Measurements from ENCODE around the gene NHERF1.

Gene NHERF1

GRCh38 chr17:74748279-74748528 is 224 bp upstream of the NHERF1 start:
- DNase-seq: peak in 1 of 56 donors; percentile 50

- peak in 1 of 56 donors; percentile 39 for DNase-seq
These were observed 1.0 kb downstream of the NHERF1 start for GRCh38 chr17:74749279-74750038.

- peak in 1 of 56 donors; percentile 50 for DNase-seq
These were observed 1.6 kb downstream of the NHERF1 start for GRCh38 chr17:74750039-74750326.

DNA sequence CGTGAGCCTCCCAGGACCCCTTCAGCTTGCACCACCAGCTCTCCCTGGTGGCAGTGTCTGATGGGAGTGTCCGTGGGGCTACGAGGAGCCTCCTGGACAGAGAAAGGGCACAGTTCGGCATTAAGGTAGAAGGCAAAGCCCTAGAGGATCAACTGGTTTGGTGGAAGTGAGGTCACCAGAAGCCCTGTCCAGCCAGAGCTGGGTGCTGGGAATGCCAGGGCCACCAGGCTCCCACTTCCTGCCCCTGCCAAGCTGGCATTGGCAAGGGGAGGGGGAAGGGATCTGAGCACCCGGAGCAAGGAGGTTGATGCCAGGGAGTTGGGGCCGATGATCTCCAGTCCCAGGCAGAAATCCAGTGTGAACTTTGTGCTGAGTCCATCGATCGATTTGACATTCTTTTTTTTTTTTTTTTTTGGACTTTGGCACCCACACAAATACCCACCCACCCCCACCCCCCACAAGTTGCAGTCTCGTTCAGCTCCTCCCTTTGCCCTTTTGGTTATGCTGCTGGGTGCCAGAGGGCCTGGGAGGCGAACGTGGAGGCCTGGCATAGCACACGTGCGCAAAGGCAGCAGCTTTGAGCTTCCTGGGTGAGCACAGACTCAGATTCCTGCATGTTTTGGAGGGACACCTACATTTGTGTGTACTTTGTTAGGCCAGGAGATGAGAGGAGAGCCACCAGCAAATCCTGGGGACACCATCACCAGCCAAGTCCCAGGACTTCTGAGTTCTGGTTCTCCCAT is 2.1 kb downstream of the NHERF1 start:
- peak in 33 of 56 donors; percentile 21 to 72 (median 48) for DNase-seq

DNA sequence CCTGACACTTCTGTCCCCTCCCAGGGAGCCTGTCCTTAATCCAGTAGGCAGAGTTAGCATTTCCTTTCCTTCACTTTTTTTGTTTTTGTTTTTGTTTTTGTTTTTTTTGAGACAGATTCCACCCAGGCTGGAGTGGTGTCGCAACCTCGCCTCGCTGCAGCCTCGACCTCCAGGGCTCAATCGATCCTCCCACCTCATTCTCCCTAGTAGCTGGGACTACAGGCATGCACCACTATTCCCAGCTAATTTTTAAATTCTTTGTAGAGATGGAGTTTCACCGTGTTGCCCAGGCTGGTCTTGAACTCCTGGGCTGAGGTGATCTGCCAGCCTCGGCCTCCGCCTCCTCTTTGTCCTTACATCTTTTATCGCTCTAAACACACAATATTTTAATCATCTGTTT is 4.0 kb downstream of the NHERF1 start:
- DNase-seq: no peak

- no peak for DNase-seq
These were observed 4.5 kb downstream of the NHERF1 start for GRCh38 chr17:74752822-74753401.

DNA sequence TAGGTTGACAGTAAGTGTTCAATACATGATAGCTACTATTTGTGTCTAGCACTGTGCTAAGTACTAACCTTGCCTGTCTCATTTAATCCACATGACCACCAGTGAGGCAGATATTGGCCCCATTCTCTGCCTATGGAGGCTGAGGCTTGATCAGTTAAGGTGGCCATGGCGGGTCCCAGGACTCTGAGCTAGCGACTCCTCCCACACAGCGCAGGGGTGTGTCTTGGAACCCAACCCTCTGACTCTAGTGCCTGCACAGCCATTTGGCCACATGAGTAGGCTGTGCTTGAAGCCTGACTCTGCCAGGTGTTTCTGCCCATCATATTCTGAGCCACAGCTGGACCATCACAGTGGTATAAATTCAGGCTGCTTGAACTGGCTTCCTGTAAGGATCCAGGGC is 6.4 kb downstream of the NHERF1 start:
- no peak for DNase-seq

- peak in 7 of 56 donors; percentile 14 to 45 (median 31) for DNase-seq
These were observed 7.1 kb downstream of the NHERF1 start for GRCh38 chr17:74755533-74755932.

GRCh38 chr17:74756891-74757290 is 8.5 kb downstream of the NHERF1 start:
- peak in 1 of 56 donors; percentile 13 for DNase-seq

- peak in 19 of 56 donors; percentile 14 to 73 (median 41) for DNase-seq
These were observed 9.1 kb downstream of the NHERF1 start for GRCh38 chr17:74757502-74757901.

DNA sequence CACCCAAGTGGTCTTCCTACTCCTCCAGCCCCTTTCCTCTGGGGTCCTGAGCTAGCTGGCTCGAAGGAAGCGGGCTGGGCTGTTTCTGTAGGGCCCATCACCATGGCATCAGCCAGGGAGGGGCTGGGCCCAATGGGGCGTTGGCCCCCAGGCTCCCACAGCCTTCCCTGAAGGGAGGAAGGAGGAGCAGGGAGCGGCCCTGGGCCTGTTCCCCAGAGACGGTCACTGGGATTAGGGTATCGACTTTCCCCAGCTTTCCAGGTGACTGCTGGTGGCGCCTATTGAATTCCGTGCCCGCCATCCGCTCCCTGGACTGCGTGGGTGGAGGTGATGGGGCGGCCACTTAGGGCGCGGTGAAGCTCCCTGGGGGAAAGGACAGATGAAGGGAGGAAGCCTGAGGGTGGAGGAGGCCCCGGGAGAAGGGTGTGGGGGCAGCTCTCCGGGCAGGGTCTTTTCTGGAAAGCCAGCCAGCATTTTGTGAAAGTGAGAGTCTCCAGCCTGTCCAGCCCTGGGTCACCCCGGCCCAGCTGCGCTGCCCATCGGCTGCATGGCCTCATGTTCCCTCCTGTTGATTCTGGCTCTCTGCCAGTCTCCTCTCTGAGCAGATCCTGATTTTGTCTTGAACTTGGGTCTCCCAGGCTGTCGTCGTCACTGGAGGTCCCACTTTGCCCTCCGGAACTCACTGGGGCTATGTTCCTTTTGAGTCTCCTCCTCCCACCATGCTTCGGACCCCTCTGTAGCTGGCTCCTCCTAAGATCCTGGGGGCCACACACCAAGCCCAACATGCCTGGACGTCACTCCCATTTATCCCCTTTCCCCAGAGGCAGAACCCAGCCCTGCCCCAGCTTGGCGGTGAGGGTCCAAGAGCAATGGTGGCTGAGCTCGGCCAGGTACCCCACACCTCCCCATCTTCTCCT is 9.8 kb downstream of the NHERF1 start:
- peak in 14 of 56 donors; percentile 20 to 52 (median 30) for DNase-seq

- peak in 13 of 56 donors; percentile 20 to 48 (median 30) for DNase-seq
These were observed 10.4 kb downstream of the NHERF1 start for GRCh38 chr17:74758848-74759168.

GRCh38 chr17:74759243-74759801 is 10.9 kb downstream of the NHERF1 start:
- DNase-seq: no peak

DNA sequence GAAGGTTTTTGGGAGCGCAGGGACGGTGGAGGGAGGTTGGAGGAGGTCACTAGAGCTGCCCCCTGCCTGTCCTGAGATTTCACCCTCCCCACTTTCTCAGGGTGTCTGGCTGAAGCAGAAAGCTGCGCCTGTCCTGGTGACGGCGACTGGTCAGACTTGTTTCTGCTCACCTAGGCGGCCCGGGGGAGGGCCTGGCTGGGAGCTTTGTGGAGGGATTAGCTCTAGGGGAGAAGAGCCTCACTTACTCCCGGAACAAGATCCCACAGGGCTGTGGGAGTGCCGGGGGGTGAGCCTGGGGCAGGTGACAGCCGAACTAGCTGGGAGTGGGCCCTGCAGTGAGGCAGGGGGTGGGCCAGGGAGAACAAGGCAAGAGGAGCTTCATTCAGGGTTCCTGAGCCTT is 11.5 kb downstream of the NHERF1 start:
- no peak for DNase-seq

- DNase-seq: peak in 24 of 56 donors; percentile 14 to 72 (median 44)
These were observed 12.1 kb downstream of the NHERF1 start for GRCh38 chr17:74760404-74761105.

GRCh38 chr17:74761419-74761818 is 13.0 kb downstream of the NHERF1 start:
- DNase-seq: no peak

GRCh38 chr17:74761931-74762330 is 13.5 kb downstream of the NHERF1 start:
- no peak for DNase-seq

DNA sequence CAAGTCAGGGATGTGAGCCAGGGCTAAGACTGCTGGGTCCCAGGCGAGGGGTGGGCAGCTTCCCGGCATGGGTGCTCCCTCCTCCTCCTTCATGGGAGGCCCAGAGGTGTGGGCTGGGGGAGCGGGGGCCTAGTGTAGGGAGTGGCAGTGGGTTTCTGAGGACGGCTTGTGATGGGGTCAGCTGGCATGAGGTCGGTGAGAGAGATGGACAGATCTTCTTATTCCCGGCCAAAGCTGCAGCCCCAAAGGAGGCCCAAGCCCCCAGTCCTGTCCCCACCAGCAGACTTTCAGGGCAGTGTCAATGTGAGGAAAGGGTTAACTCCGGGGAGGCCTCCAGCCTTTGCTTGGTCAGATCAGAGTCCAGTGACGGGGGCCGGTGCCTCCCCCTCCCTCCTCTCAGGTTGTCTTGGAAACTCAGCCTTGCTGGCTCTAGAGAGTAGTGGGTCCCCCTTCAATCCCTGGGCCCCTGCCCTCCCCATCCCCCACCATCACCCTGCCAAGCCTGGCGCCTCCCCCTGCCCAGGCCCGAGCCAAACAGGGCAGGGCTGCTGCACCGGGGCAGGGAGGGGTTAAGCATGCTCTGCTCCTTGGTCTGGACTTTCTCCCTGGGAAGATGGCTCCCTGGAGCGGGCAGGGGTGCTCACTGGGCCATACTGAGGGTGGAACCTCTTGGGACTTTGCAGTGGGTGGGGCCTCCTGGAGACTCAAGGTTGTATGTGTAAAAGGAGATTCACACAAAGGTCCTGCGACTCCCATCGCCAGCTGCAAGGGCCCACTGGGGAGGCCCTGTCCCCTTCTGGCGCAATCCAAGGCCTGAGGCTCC is 15.3 kb downstream of the NHERF1 start:
- DNase-seq: peak in 31 of 56 donors; percentile 24 to 77 (median 50)

DNA sequence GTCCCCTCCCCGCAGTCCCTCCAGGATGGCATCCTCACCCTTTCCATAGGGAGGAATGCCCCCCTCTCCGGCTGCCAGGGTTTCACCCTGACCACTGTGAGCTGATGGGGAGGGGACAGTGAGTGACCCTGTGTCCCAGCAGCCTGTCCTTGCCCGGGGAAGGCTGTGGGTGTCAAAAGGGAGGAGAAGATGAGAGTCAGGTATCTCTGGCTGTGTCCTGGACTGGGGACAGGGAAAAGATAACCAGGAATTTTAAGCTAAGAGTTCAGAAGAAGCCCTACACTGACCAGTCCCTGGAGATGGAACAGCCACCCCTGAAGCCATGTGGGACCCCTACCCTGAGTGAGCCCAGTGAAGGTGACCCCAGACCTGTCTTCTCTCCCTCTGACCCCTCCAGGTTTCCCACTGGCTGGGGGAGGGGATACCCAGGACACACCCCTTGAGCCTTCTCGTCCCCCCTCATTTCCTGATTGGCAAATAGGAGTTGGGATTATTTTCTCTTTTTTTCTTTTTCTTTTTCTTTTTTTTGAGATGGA is 16.4 kb downstream of the NHERF1 start:
- no peak for DNase-seq

GRCh38 chr17:74766413-74766812 is 18.0 kb downstream of the NHERF1 start:
- DNase-seq: no peak

All from amygdala (tissue), 56 donors.